ENCODE data around the gene CABP1. TPM values are rescaled to one million over a fixed set of nuclear protein-coding genes. Genes with fewer than 3 reads are reported as not detected.
A peak's percentile ranks its signal among the peaks of the same experiment; 100 is the strongest.

Gene CABP1
- total and polyA plus RNA-seq, 4 donors, result 0.13 to 0.63 (median 0.48) TPM

DNA sequence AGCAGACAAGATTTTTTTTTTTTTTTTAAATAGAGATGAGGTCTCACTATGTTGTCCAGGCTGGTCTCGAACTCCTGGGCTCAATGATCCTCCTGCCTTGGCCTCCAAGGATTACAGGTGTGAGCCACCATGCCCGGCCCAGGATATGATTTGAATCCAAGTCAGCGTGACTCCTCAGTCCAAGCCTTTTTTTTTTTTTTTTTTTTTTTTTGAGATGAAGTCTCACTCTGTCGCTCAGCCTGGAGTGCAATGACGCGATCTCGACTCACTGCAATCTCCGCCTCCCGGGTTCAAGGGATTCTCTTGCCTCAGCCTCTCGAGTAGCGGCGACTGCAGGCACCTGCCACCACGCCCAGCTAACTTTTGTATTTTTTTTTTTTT is 6.9 kb downstream of the CABP1 start:
- H3K27ac ChIP-seq (ENCODE audit: low read depth in 1 of 2, low read length in 1 of 2), result no peak overlapping the region
- 91 to 94% methylated on average over 13 of the region's 13 CpGs for WGBS, 2 donors
- H3K36me3 ChIP-seq (ENCODE audit: control insufficient read depth in 4 of 4, insufficient read depth in 4 of 4, low read length in 4 of 4), result no peaks in the 10 kb centered on the region
- H3K9ac ChIP-seq (ENCODE audit: insufficient read depth in 1 of 2, low read length in 2 of 2), result no peak overlapping the region
- peaks cover 0 to 24% (median 0%) of the 10 kb centered on the region in 5 donors for H3K4me1 ChIP-seq (ENCODE audit: control insufficient read depth in 5 of 5, insufficient read depth in 5 of 5, low read length in 5 of 5)
- no peaks in the 10 kb centered on the region for H3K9me3 ChIP-seq (ENCODE audit: control insufficient read depth in 4 of 4, insufficient read depth in 3 of 4, low read length in 3 of 4)
- peaks cover 9 to 50% (median 29%) of the 10 kb centered on the region in 3 donors for H3K27me3 ChIP-seq (ENCODE audit: control insufficient read depth in 3 of 3, insufficient read depth in 3 of 3, low read length in 2 of 3)
- DNase-seq, result no peak
- ATAC-seq (ENCODE audit: insufficient read depth, low FRiP score), result no peak
- H3K4me3 ChIP-seq, result no peak overlapping the region
- TF ChIP-seq, protein P1, sequence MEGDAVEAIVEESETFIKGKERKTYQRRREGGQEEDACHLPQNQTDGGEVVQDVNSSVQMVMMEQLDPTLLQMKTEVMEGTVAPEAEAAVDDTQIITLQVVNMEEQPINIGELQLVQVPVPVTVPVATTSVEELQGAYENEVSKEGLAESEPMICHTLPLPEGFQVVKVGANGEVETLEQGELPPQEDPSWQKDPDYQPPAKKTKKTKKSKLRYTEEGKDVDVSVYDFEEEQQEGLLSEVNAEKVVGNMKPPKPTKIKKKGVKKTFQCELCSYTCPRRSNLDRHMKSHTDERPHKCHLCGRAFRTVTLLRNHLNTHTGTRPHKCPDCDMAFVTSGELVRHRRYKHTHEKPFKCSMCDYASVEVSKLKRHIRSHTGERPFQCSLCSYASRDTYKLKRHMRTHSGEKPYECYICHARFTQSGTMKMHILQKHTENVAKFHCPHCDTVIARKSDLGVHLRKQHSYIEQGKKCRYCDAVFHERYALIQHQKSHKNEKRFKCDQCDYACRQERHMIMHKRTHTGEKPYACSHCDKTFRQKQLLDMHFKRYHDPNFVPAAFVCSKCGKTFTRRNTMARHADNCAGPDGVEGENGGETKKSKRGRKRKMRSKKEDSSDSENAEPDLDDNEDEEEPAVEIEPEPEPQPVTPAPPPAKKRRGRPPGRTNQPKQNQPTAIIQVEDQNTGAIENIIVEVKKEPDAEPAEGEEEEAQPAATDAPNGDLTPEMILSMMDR (IDR thresholded peaks at IDR 0.05; ENCODE audit: control extremely low read depth, extremely low read depth), result no peak

DNA sequence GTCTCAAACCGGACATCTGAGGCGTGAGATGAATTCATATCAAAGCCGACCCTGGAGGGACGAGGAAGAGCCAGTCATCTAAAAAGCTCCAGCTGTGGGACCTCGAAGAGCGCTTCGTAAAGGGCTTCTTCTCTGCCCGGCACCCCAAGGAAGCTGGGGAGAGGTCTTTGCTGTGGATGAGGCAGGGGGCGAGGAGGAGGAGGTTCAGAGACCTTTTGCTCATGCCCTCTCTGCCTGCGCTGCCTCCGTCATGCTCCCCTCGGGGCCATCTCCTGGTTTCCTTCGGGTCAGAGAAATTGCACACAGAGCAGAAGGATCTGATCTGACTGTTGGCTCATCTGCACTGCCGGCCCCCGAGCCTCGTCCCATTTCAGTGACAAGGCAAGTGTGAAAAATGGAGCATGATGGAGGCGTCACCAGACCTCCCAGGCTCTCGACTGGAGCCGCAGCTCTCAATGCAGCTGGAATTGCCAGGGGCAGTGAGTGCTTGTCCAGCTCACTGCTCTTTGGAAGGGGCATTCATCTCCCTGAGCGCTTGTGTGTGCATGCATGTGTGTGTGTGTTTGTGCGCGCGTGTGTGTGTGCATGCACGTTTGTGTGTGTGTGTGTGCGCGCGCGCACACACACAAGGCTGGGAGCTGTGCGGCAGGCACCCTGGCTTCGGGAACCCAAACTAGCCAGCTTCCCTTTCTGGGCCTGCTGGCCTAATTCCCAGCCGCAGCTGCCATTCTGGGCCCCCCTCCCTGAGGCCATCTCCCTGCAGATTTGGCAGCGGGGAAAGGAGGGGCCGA is 9.2 kb downstream of the CABP1 start:
- no peak overlapping the region for H3K27ac ChIP-seq (ENCODE audit: low read depth in 1 of 2, low read length in 1 of 2)
- no peak overlapping the region for H3K9ac ChIP-seq (ENCODE audit: insufficient read depth in 1 of 2, low read length in 2 of 2)
- no peaks in the 10 kb centered on the region for H3K36me3 ChIP-seq (ENCODE audit: control insufficient read depth in 4 of 4, insufficient read depth in 4 of 4, low read length in 4 of 4)
- no peaks in the 10 kb centered on the region for H3K9me3 ChIP-seq (ENCODE audit: control insufficient read depth in 4 of 4, insufficient read depth in 3 of 4, low read length in 3 of 4)
- no peak overlapping the region for H3K4me3 ChIP-seq
- WGBS, 2 donors, result 9 to 13% methylated on average over 30 to 33 of the region's 33 CpGs
- H3K4me1 ChIP-seq (ENCODE audit: control insufficient read depth in 5 of 5, insufficient read depth in 5 of 5, low read length in 5 of 5), result peaks cover 0 to 24% (median 0%) of the 10 kb centered on the region in 5 donors
- peak; percentile 68 to 77 (median 77) for DNase-seq
- TF ChIP-seq, protein P1 (IDR thresholded peaks at IDR 0.05; ENCODE audit: control extremely low read depth, extremely low read depth), result no peak
- H3K27me3 ChIP-seq (ENCODE audit: control insufficient read depth in 3 of 3, insufficient read depth in 3 of 3, low read length in 2 of 3), result peaks cover 3 to 37% (median 7%) of the 10 kb centered on the region in 3 donors
- no peak for ATAC-seq (ENCODE audit: insufficient read depth, low FRiP score)

DNA sequence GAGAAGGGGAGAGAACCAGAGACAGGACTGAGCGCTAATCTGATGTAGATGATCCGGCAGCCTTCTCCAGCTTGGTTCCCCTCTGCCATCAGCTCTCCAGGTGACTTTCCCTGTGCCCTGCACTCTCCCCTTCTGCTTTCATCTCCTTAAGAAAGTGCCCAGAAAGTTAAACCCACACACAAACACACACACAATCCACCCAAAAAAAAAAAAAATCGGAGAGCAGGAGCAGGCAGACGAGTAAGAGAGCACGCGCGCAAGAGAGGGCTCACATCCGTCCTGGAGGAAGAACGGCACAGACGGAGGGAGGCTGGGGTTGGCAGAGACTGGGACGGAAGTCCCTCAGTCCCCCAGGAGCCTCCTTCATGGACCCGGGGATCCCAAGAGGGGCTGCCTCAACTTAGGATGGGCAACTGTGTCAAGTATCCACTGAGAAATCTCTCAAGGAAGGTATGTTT is 9.8 kb downstream of the CABP1 start:
- no peak overlapping the region for H3K9ac ChIP-seq (ENCODE audit: insufficient read depth in 1 of 2, low read length in 2 of 2)
- H3K27me3 ChIP-seq (ENCODE audit: control insufficient read depth in 3 of 3, insufficient read depth in 3 of 3, low read length in 2 of 3), result peaks cover 0 to 37% (median 4%) of the 10 kb centered on the region in 3 donors
- DNase-seq (no peak), ATAC-seq (ENCODE audit: insufficient read depth, low FRiP score) (no peak)
- H3K4me3 ChIP-seq, result no peak overlapping the region
- H3K4me1 ChIP-seq (ENCODE audit: control insufficient read depth in 5 of 5, insufficient read depth in 5 of 5, low read length in 5 of 5), result peaks cover 0 to 24% (median 0%) of the 10 kb centered on the region in 5 donors
- TF ChIP-seq, protein P1 (IDR thresholded peaks at IDR 0.05; ENCODE audit: control extremely low read depth, extremely low read depth), result no peak
- H3K36me3 ChIP-seq (ENCODE audit: control insufficient read depth in 4 of 4, insufficient read depth in 4 of 4, low read length in 4 of 4), result no peaks in the 10 kb centered on the region
- WGBS, 2 donors, result 56 to 64% methylated on average over 12 of the region's 12 CpGs
- H3K9me3 ChIP-seq (ENCODE audit: control insufficient read depth in 4 of 4, insufficient read depth in 3 of 4, low read length in 3 of 4), result no peaks in the 10 kb centered on the region
- H3K27ac ChIP-seq (ENCODE audit: low read depth in 1 of 2, low read length in 1 of 2), result no peak overlapping the region

All from lung (tissue), 12 donors.